K562 (cell line): ENCODE results near the gene NMNAT1. TPM values are rescaled to one million over a fixed set of nuclear protein-coding genes. Genes with fewer than 3 reads are reported as not detected.
A peak's percentile ranks its signal among the peaks of the same experiment; 100 is the strongest.

Source experiments
- ARID1B ChIP-seq: fragments of 450-650 bp; IDR thresholded peaks from 2 replicates; pipeline ENCODE4 v1.6.1; 2016; ENCODE audit warnings: antibody characterized with exemption, mild to moderate bottlenecking, inconsistent platforms
- CEBPG ChIP-seq, 3 experiments: fragments of 200-800 bp in 1 of 3; sonication (Bioruptor generic) in 1 of 3; sonication (generic) in 1 of 3; formaldehyde crosslinking in 1 of 3; IDR thresholded peaks in 2 of 3; conservative IDR thresholded peaks in 1 of 3; 2 replicates each; pipeline versions ENCODE4 v1.6.1 to v1.8.0; 2016 to 2022; ENCODE audit warnings: missing compliant biosample characterization in 2 of 3, missing genetic modification characterization in 2 of 3, mild to moderate bottlenecking in 1 of 3, missing genetic modification reagents in 1 of 3
- EZH2 ChIP-seq: IDR thresholded peaks from 2 replicates; pipeline ENCODE4 v1.6.1; 2012; ENCODE audit warnings: low read depth, mild to moderate bottlenecking, inconsistent platforms, low read length, borderline replicate concordance
- FOSL1 ChIP-seq: fragments of 200-800 bp; sonication (Bioruptor generic); conservative IDR thresholded peaks from 2 replicates; pipeline ENCODE4 v1.6.1; 2016; ENCODE audit warnings: missing genetic modification characterization, missing compliant biosample characterization
- FOXP1 ChIP-seq: sonication (generic); formaldehyde crosslinking; IDR thresholded peaks from 2 replicates; pipeline ENCODE4 v1.8.0; 2022; ENCODE audit warnings: mild to moderate bottlenecking, missing genetic modification reagents
- IFI16 ChIP-seq: fragments of 250-450 bp; sonication (Bioruptor Pico); IDR thresholded peaks from 2 replicates; pipeline ENCODE4 v2.1.2; 2022; ENCODE audit warnings: mild to moderate bottlenecking, inconsistent platforms
- RFX7 ChIP-seq: fragments of 250-450 bp; sonication (Bioruptor Pico); IDR thresholded peaks from 2 replicates; pipeline ENCODE4 v1.5.1; 2021; ENCODE audit warnings: mild to moderate bottlenecking
- SMAD1 ChIP-seq: fragments of 150-350 bp; IDR thresholded peaks from 2 replicates; pipeline ENCODE4 v1.6.1; 2014; ENCODE audit warnings: low read length, low read depth; ENCODE audit not compliant: partially characterized antibody
- TCF3 ChIP-seq: sonication (generic); formaldehyde crosslinking; IDR thresholded peaks from 2 replicates; pipeline ENCODE4 v1.4.0; 2020; ENCODE audit warnings: mild to moderate bottlenecking, missing genetic modification reagents
- THAP12 ChIP-seq: fragments of 250-450 bp; sonication (Bioruptor Pico); IDR thresholded peaks from 2 replicates; pipeline ENCODE4 v1.9.0; 2021; ENCODE audit warnings: mild to moderate bottlenecking, inconsistent platforms
- U2AF2 ChIP-seq: fragments of 200-400 bp; formaldehyde crosslinking; optimal IDR thresholded peaks from 2 replicates; pipeline ENCODE3; 2017; ENCODE audit warnings: low read depth, mild to moderate bottlenecking, low read length
- ZBTB26 ChIP-seq: fragments of 450-650 bp; formaldehyde crosslinking; IDR thresholded peaks from 2 replicates; pipeline ENCODE4 v1.4.0; 2022; ENCODE audit warnings: missing genetic modification characterization
- ZBTB40 ChIP-seq, 2 experiments: fragments of 450-650 bp in 1 of 2; sonication (generic) in 1 of 2; formaldehyde crosslinking in 1 of 2; IDR thresholded peaks; 2 replicates each; pipeline versions ENCODE4 v1.7.1 to v1.9.0; 2016 to 2022; ENCODE audit warnings: inconsistent platforms in 1 of 2, mild to moderate bottlenecking in 1 of 2, missing genetic modification reagents in 1 of 2
- ZBTB8A ChIP-seq: fragments of 450-650 bp; IDR thresholded peaks from 2 replicates; pipeline ENCODE4 v1.6.1; 2018; ENCODE audit warnings: mild to moderate bottlenecking, moderate library complexity; ENCODE audit not compliant: partially characterized antibody
- polyA plus RNA-seq, 8 experiments: library from polyadenylated mRNA; depleted of rRNA in 4 of 8; stranded (reverse) in 5 of 8; unstranded in 3 of 8; fragments of >200 nt; fragmentation: Nextera tagmentation in 2 of 8; fragmentation: Illumina TruSeq in 1 of 8; extraction: Ambion mirVana in 2 of 8; extraction: Trizol in 1 of 8; gene quantifications; 2 replicates each; pipeline versions ENCODE4 v1.2.1 to v1.2.3, GENCODE V29; 2011 to 2014; ENCODE audit warnings: inconsistent platforms in 1 of 8, missing spikeins in 1 of 8
- total RNA-seq, 7 experiments: library from RNA; depleted of rRNA in 6 of 7; stranded (reverse); fragments of >200 nt in 6 of 7; fragmentation: Illumina TruSeq in 2 of 7; extraction: Trizol in 2 of 7; gene quantifications; 2 replicates each; pipeline versions ENCODE4 v1.2.1 to v1.2.3, GENCODE V29; 2011 to 2021; ENCODE audit warnings: low replicate concordance in 1 of 7

NMNAT1 gene
- total and polyA plus RNA-seq, 9 of the 15 experiments (the other 6 are each of a cell fraction or from before 2014, with no cell fraction given) = 5.1 to 14.6 (median 12.1) TPM

- TF ChIP-seq ZBTB40 (IDR thresholded peaks at IDR 0.05) (no peak), ZBTB40 (CRISPR knock-in tag; IDR thresholded peaks at IDR 0.05) (0 out of 2 replicates have a peak, but pooled peaks have one; percentile 23), FOSL1 (tag) (no peak), FOXP1 (CRISPR knock-in tag) (peak; percentile 72; the same call in 1 of the 2 replicates), ZBTB26 (no peak), ARID1B (no peak), U2AF2 (no peak), TCF3 (peak; percentile 27; the same call in 1 of the 2 replicates), THAP12 (CRISPR knock-in tag) (peak; percentile 37; the same call in 1 of the 2 replicates), RFX7 (CRISPR knock-in tag) (0 out of 2 replicates have a peak, but pooled peaks have one; percentile 7), IFI16 (no peak), EZH2 (no peak), ZBTB8A (no peak), CEBPG (CRISPR knock-in tag; IDR thresholded peaks at IDR 0.05) (0 out of 2 replicates have a peak, but pooled peaks have one; percentile 36), CEBPG (tag; conservative IDR thresholded peaks at IDR 0.05 in 1 of 2, IDR thresholded peaks at IDR 0.05 in 1 of 2) (peak in 1 of 2 experiments; percentile 62; a peak in 1 of 4 replicates), SMAD1 (no peak)
Observed at GRCh38 chr1:10033359-10033845, 90.1 kb downstream of the NMNAT1 start (continued).
